ENCODE data around the gene NR4A1.

DNA sequence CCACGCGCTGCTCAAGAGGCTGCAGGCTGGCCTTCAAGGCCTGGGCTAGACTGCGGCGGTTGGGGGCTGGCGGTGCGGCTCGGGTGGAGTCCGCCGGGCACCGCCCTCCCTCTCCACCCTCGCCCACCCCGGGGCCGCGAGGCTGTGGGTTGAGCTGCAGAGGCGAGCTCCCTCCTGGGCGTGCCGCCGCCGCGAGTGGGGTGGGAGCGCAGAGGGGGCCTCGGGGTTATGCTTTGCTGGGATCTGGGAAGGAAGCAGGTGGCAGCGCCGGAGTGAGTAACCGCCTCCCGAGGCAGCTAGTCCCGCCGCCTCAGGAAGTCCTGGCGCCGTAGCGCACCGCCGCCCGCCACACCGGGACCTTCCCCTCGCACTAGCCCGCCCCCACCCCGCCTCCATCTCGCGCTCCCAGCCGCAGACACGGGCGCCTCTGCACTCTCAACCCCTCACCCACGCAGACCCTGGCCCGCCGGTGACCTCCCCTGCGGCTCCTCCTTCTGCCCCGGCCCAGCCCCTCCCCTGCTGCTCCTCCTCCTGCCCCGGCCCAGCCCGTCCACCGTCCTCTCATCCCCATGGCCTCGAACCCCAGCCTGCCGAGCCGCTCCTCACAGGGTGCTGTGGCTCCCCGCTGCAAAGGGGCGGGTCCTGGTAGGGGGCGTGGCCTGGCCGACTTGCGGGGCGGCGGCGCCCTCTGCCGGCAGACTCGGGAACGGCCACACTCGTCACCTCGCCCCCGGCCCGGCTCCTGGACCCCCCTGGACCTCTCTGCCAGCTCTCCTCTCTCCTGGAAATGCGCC is 27.9 kb upstream of the NR4A1 start:
- TF ChIP-seq POLR2AphosphoS5 (IDR thresholded peaks at IDR 0.05; ENCODE audit: borderline replicate concordance, low read depth, low read length) = peak; percentile 56; the same call in 1 of the 2 replicates
- no peak for TF ChIP-seq EZH2 (IDR thresholded peaks at IDR 0.05)
